NCI-H2107 treated with DMSO at 0.1 percent for 48 hours (cell line): ENCODE results near the gene MORN4.
"Not testable (repeated sequence)": the region's sequence is repeated elsewhere in the genome, so short reads cannot be mapped to it uniquely, and the experiment has no call there.

Source experiments
- DNase-seq: peaks from one replicate; lab custom pipeline; 2025; ENCODE audit not compliant: unreplicated experiment; lab: John Stamatoyannopoulos, UW

MORN4 gene

DNA sequence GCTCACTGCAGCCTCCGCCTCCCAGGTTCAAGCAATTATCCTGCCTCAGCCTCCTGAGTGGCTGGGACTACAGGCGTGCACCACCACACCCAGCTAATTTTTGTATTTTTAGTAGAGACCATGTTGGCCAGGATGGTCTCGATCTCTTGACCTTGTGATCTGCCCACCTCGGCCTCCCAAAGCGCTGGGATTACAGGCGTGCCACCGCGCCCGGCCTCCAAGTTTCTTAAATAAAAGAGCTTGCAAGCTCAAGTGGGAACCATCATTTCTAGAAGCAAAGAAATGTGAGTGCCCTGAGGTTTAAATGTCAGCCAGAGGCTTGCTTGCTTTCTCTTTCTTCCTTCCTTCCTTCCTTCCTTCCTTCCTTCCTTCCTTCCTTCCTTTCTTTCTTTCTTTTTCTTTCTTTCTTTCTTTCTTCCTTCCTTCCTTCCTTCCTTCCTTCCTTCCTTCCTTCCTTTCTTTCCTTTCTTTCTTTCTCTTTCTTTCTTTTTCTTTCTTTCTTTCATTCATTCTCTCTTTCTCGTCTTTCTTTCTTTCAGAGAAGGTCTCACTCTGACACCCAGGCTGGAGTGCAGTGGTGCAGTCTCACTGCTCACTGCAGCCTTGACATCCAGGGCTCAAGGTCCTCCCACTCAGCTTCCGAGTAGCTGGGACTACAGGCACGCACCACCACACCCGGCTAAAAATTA is 9.3 kb upstream of the MORN4 start:
- not testable (repeated sequence) for DNase-seq

DNA sequence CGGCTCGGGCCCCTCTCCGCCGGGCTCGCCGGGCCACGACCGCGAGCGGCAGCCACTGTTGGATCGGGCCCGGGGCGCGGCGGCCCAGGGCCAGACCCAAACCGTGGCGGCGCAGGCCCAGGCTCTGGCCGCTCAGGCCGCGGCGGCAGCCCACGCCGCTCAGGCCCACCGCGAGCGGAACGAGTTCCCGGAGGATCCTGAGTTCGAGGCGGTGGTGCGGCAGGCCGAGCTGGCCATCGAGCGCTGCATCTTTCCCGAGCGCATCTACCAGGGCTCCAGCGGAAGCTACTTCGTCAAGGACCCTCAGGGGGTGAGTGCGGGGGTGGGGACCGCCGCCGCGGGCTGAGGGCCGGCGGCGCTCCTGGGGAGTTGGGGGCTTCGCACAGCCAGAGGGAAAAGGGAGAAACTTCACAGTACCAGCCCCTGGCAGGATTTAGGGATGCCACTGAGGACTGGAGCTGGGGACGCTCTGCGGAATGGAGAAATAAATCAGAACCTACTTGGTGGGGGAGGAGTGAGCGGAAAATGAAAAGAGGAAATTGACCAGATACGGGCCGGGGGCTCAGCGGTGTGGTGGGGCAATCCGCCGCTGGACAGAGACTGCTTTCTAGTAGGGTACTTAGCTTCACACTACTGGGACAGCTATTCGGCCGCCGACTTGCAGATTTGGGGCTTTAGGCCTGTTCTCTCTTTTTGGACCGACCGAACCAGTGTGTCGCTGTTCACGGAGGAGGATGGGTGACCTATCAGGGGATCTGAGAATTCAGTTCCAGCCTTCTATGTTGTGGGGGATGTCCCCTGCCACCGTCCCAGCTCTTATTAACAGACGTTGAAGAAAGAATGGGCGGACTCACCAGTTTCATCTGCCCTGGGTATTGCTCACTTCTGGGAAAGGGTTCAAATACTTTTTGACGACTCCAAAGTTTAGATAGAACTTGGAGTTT is 7.8 kb upstream of the MORN4 start:
- DNase-seq, result no peak

GRCh38 chr10:97640174-97640867 is 7.0 kb upstream of the MORN4 start, which contains the start of gene PI4K2A:
Gene PI4K2A, plus strand, starts transcription at chr10:97640671. Its CDS starts 72 bp downstream, at chr10:97640743.
- peak; percentile 90 for DNase-seq

DNA sequence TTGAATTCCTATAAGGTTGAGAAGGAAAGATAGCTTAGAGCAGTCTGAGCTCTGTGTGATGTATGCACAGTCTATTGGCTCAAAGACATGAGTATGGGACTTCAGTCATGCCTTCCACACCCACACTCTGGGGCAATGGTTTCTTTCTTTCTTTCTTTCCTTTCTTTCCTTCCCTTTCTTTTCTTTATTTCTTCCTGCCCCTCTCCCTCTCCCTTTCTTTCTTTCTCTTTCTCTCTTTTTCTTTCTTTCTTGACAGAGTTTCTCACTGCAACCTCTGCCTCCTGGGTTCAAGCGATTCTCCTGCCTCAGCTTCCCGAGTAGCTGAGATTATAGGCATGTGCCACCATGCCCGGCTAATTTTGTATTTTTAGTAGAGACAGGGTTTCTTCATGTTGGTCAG is 5.8 kb upstream of the MORN4 start:
- DNase-seq, result not testable (repeated sequence)

GRCh38 chr10:97635577-97635976 is 2.3 kb upstream of the MORN4 start:
- no peak for DNase-seq

GRCh38 chr10:97633921-97634320 is 621 bp upstream of the MORN4 start:
- no peak for DNase-seq

GRCh38 chr10:97631098-97631497 is 2.2 kb downstream of the MORN4 start:
- no peak for DNase-seq

- no peak for DNase-seq
Measured at GRCh38 chr10:97629289-97629688, 4.0 kb downstream of the MORN4 start.

DNA sequence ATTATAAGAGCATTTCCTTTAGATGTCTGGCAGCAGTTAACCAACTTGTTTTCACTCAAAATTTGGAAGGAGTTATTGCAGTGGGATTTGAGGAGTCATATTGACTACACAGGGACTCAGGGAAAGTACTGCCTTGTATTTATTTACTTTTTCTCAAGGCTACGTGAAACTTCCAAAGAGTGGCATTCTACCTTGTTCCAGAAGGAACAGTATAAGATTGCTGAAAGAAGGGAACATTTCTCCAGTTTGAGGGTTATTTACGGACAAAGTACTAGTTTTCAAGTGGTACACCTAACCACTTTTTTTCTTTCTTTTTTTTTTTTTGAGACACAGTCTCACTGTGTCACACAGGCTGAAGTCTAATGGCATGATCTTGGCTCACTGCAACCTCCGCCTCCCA is 5.1 kb downstream of the MORN4 start:
- no peak for DNase-seq

DNA sequence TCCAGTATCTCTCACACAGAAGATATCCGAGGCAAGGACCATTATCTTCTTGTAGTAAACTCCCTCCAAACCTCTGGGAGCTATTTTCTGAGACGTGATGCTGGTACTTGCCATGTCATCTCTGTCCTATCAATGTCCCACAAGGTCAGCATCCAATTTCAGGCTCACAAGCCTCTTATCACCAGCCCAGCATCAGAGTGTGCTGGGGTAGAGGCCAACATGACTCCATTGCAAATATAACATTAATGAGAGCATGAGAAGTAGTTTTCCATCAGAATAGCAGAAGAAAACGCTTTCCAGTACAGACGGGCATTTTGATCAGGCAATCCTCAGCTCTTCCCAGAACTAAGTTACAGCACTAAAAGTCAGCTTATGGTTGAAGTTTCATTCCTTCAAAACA is 5.6 kb downstream of the MORN4 start:
- DNase-seq, result no peak

GRCh38 chr10:97623277-97623676 is 10.0 kb downstream of the MORN4 start:
- DNase-seq, result no peak

DNA sequence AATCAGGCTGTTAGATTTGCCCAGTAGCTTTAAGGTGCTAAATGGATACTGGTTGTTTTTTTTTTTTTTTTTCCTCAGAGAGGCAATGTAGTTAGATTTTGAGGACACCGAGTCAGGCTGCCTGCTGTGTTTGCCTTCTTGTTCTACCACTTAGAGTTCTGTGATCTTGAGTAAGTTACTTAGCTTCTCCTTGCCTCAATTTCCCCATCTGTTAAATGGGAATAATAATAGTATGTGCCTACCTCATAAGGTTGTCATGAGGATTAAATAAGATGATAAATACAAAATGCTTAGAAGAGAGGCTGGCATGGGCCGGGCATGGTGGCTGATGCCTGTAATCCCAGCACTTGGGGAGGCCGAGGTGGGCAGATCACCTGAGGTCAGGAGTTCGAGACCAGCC is 14.6 kb downstream of the MORN4 start:
- no peak for DNase-seq

- no peak for DNase-seq
Measured at GRCh38 chr10:97618285-97618684, 15.0 kb downstream of the MORN4 start.

GRCh38 chr10:97612386-97612785 is 20.9 kb downstream of the MORN4 start:
- no peak for DNase-seq

GRCh38 chr10:97611473-97611872 is 21.8 kb downstream of the MORN4 start:
- DNase-seq, result no peak

- no peak for DNase-seq
Measured at GRCh38 chr10:97608991-97609561, 24.2 kb downstream of the MORN4 start.

- DNase-seq, result no peak
Measured at GRCh38 chr10:97607095-97607636, 26.1 kb downstream of the MORN4 start.

- no peak for DNase-seq
Measured at GRCh38 chr10:97601268-97602215, 31.8 kb downstream of the MORN4 start.

GRCh38 chr10:97600616-97601015 is 32.7 kb downstream of the MORN4 start:
- no peak for DNase-seq

- DNase-seq, result no peak
Measured at GRCh38 chr10:97599272-97599619, 34.1 kb downstream of the MORN4 start.
